Activated T-cell treated with anti-CD3 and anti-CD28 coated beads for 4 hours (primary cell): Measurements from ENCODE around the gene IRF9.
A peak's percentile ranks its signal among the peaks of the same experiment; 100 is the strongest.
"Not testable (repeated sequence)": the region's sequence is repeated elsewhere in the genome, so short reads cannot be mapped to it uniquely, and the experiment has no call there.

Source experiments
- DNase-seq: peaks from one replicate; pipeline ENCODE4 v3.0.0-alpha.2; 2020

The IRF9 gene

GRCh38 chr14:24196071-24197055 is 35.3 kb downstream of the IRF9 start:
- no peak for DNase-seq

GRCh38 chr14:24197056-24197450 is 36.0 kb downstream of the IRF9 start:
- no peak for DNase-seq

GRCh38 chr14:24198814-24199524 is 37.9 kb downstream of the IRF9 start:
- no peak for DNase-seq

GRCh38 chr14:24202538-24202937 is 41.5 kb downstream of the IRF9 start:
- not testable (repeated sequence) for DNase-seq

- DNase-seq = not testable (repeated sequence)
Measured at GRCh38 chr14:24203249-24203886, 42.3 kb downstream of the IRF9 start.

GRCh38 chr14:24204163-24205146 is 43.4 kb downstream of the IRF9 start:
- no peak for DNase-seq

GRCh38 chr14:24206260-24207103 is 45.4 kb downstream of the IRF9 start:
- no peak for DNase-seq

GRCh38 chr14:24207104-24207551 is 46.1 kb downstream of the IRF9 start:
- no peak for DNase-seq

GRCh38 chr14:24207625-24208024 is 46.6 kb downstream of the IRF9 start:
- no peak for DNase-seq

GRCh38 chr14:24211311-24211710 is 50.2 kb downstream of the IRF9 start:
- no peak for DNase-seq

- DNase-seq = peak; percentile 89
Measured at GRCh38 chr14:24212924-24213865, 52.1 kb downstream of the IRF9 start, which contains the start of gene CHMP4A. CHMP4A (minus strand) TSS chr14:24213488; CDS start chr14:24213439, 49 bp downstream.

GRCh38 chr14:24213866-24214662 is 53.0 kb downstream of the IRF9 start:
- no peak for DNase-seq

GRCh38 chr14:24215495-24216344 is 54.7 kb downstream of the IRF9 start, which contains the start of gene MDP1:
MDP1 (minus strand) TSS chr14:24216066; CDS start chr14:24215955, 111 bp downstream.
- DNase-seq = peak; percentile 74
